HG02759 (cell line): ENCODE measurements around the gene SPIRE2.
A peak's percentile ranks its signal among the peaks of the same experiment; 100 is the strongest.
"Not testable (repeated sequence)": the region's sequence is repeated elsewhere in the genome, so short reads cannot be mapped to it uniquely, and the experiment has no call there.

Experiments used
- ATAC-seq: cut with Tn5 transposase; IDR thresholded peaks from one replicate; pipeline ENCODE4 v1.9.1; 2021; ENCODE audit warnings: mild to moderate bottlenecking, moderate library complexity; ENCODE audit not compliant: unreplicated experiment

The SPIRE2 gene

DNA sequence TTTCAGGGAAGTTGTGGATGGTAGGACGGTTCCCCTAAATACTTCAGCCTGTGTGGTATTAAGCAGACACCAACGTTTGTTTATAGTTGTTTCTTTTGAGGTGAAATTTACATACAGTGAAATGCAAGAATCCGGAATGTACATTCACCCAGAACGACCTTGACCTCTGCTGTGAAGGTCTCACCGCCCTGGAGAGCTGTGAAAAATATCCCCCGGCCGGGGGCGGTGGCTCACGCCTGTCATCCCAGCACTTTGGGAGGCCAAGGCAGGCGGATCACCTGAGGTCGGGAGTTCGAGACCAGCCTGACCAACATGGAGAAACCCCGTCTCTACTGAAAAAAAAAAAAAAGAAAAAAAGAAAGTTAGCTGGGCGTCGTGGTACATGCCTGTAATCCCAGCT lies 8.2 kb downstream of the SPIRE2 start:
- not testable (repeated sequence) for ATAC-seq

DNA sequence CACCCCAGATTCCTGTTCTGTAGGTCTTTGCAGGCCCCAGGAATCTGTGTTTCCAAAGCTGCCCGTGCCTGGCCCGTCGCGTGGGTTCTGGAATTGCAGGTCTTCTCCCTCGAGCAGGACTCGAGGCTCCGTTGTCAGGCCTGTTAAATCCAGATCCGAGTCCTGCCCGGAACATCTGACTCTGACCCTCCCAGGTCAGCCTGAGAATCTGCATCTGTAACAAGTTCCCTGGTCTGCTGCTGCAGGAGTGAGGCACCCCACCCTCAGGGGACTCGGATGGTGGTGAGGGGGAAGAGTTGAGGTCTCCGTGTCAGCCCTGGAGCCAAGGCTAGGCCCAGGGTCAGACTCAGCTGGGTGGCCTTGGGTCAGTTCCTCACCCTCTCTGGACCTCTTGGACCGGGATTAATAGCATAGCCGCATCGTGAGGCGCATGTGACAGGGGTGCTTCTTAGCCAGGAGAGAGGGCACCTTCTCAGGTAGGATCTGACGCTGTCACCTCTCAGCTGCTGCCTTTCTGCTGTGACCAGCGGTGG lies 8.8 kb downstream of the SPIRE2 start:
- no peak for ATAC-seq

DNA sequence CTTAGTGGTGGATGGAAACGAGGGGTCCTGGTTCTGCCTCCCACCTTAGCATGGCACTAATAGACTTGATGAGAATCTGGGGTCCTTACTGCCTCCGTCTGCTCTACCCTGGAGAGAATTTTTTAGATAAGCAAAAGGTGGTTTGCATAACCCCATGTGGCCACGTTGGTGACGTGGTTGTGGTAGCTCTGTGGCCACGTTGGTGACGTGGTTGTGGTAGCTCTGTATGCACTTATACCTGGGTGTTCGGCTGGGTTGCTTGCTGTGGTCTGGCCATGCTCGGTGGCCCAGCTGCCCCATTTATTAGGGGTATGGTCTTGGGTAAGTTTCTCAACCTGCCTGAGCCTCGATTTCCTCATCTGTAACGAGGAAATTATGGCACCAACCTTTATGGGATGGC lies 13.0 kb downstream of the SPIRE2 start:
- no peak for ATAC-seq

DNA sequence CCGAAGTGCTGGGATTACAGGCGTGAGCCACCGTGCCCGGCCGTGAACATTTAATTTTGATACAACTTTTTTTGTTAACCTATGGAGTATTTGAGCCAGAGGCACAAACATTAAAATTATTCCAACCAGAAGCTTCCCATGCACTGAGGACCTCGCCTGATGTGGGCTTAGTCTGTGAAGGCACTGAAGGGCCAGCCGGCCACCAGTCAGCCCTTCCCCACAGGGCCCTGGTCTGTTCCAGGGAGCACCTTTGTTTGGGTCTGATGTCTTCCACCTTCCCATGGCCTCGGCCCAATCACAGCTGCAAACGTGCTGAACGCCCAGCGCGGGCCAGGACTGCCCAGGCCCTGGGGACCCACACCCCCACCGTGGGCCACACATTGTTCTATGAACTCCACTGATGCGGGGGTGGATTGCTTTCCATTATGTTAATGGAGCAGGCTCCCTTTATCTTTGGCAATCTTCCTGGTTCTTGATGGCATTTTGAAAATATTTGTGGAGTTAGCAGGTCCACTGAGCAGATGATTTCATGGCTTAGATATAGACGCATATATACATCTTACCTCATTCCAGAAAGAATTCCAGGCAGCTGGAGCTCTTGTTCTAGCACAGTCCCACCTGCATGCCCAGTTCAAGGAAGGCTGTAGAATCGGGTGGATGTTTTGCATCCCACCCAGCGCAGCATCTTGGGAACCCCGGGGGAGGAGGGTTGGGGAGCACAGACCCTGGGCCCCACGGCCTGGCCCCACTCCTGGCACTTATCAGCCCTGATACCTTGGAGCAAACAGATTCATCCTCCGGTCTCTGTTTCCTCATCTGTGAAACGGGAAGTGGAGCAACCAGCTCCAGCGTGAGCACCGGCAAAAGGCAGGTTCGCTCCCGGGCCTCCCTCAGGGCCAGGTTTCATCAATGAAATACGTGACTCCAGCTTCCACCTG lies 14.5 kb downstream of the SPIRE2 start:
- no peak for ATAC-seq

DNA sequence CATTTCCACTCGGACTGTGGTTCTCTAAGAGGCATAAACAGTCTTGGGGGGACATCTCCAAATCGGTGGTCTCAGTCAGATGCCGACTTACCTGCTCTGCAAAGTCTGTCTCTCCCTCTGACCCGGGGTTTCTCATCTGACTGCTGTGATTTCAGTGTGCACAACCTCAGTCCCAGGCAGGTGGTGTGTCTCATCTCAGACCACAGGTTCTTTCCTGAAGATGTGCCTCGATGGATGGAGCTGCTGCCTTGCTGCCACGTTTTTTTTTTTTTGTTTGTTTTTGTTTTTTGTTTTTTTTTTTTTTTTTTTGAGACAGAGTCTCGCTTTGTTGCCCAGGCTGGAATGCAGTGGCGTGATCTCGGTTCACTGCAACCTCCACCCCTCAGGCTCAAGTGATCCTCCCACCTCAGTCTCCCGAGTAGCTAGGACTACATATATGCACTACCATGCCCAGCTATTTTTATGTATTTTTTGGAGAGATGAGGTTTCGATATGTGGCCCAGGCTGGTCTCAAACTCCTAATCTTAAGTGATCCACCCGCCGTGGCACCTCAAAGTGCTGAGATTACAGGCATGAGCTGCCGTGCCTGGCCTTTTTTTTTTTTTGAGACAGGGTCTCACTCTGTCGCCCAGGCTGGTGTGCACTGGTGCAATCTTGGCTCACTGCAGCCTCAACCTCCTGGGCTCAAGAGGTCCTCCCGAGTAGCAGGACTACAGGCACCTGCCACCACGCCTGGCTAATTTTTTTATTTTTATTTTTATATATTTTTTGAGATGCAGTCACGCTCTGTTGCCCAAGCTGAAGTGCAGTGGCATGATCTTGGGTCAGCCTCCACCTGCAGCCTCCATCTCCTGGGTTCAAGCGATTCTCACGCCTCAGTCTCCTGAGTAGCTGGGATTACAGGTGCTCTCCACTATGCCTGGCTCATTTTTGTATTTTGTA lies 15.4 kb downstream of the SPIRE2 start:
- no peak for ATAC-seq

DNA sequence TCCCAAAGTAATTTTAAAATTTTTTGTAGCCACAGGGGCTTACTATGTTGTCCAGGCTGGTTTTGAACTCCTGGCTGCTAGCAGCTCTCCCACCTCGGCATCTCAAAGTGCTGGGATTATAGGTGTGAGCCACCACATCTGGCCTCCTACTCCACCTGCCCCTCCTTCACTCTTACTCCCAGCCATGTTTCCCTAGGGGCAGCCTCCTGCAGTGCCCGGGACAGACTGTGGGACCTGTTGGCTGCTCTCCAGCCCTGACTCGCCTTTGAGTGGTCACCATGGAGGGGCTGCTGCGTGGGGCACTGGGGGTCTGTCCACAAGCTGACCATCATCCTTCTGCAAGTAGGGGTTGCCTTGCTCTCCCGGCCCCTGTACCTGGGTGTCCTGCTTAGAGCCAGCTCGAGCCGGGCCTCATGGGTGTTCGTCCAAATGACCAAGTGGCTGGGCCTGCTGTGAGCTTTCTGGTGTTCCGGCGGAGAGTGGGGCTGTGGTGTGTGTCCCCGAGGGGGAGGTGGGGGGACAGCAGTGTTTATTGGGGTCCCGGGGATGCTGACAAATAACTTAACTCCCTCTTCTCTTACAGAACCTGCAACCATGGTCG lies 16.6 kb downstream of the SPIRE2 start:
- no peak for ATAC-seq

DNA sequence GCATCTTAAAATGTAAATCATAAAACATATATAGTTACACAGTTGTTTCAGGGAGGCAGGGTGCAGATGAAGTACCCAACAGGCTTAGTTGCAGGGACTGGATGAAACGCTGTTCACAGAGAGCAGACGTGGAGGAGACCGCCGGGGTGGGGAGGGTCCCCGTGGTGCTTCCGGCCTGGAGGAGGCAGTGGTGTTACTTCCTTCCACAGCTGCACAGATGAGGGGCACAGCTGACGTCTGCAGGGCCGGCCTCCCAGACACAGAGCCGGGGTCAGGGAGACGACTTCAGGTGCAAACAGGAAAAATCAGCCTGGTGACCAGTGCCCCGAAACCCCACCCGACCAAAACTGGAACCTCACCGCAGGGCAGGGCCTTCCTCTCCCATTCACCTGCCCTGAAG lies 17.1 kb downstream of the SPIRE2 start:
- ATAC-seq = no peak

DNA sequence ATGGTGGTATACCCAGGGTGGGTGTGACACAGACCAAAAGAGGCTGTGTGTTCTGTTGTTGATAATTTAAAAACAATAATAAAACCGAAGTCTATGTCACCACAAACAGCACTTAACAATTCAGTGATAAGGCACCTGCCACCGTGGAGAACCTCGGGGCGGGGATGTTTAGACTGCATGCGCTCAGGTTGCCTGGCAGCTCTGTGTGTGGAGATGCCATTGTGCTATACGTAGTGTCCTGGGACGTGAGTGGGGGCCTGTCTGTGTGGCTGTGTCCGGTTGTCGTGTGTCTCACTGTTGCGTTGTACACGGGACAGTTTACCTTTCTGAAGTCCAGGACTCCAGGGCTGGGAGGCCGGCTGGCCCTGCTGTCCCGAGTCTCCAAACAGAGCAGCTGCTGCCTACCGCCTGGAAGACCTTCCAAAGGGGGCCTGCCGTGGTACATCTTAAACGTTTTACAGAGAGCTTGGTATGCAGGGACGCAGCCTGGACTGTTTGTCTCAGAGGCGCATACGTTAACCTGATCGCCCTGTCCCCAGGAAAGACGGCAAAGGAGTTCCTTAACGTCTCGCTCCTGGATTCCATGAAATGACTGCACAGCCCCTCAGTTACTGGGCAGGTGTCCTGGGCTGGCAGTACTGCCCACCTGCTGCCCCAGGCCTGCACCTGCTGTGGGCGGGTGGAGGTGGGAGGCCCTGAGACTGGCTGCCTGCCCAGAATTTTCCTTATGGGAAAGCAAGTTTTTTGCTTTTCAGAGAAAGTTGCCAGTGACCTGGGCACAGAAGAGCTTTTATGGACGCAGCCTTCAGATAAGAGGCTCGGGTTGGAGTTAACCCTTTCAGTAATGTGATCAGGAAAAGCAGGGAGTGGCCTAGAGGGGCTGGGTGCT lies 19.0 kb downstream of the SPIRE2 start:
- no peak for ATAC-seq

DNA sequence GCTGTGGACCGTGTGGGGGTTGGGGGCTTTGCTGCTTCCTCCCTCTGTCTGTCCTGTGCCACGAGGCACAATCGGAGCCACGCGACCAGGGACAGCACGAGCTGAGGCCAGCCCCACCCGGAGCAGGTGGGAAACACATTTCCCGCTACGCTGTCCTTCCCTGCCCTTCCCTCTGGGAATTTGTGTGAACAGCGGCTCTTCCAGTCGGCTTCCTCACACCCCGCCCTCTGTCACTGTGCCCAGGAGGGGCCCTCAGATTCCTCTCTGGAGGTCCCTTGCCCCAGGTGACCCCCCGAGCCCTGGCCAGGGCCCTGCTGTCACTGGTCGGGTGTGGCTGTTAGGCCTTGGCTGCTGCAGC lies 19.6 kb downstream of the SPIRE2 start:
- ATAC-seq = no peak

DNA sequence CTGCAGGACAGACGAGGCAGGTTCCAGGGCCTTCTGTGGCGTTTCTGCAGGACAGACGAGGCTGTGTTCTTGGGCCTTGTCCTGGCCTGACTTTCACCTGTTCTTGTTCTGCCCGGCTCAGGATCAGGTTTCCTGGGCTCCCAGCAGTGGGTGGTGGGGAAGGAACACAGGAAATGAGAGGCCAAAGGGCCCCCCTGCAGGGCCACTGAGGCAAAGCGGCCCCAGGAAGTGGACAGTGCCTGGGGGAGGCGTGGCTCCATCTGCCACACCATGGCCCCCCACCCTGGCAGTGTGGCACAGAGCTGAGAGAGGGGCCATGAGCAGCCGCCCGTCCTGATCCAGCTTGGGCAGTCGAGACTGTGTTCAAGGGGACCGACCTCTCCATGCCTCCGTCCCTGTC lies 20.7 kb downstream of the SPIRE2 start:
- no peak for ATAC-seq

DNA sequence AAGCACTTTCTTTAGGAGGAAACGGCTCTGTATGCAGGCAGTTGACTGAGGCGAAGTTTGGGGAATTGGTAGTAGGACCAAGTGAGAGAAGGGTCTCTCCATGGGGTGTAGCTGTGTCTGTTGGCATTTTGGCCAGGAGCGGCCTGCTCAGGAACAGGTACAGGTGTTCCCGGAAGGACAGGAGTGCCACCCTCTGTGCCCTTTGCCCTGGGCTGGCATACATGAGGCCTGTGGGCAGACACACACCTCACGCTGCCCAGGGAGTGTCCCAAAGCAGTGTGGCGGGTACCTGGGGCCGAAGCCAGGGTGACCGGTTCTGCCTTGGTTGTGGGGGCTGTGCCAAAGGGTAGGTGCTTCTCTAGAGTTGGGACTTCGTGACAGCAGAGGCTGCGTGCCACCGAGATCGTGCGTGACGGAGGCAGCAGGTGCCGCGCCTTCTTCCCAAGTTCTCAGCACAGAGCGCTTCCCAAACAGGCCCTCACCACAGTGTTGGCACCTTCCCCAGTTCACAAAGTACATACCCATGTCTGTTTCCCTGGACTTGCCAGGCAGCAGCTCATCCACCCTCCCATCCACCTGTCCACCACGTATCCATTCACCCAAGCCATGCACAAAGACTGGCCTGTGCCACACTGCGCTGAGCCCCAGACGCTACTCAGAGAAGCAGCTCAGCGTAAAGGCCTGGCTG lies 25.2 kb downstream of the SPIRE2 start:
- ATAC-seq = no peak

DNA sequence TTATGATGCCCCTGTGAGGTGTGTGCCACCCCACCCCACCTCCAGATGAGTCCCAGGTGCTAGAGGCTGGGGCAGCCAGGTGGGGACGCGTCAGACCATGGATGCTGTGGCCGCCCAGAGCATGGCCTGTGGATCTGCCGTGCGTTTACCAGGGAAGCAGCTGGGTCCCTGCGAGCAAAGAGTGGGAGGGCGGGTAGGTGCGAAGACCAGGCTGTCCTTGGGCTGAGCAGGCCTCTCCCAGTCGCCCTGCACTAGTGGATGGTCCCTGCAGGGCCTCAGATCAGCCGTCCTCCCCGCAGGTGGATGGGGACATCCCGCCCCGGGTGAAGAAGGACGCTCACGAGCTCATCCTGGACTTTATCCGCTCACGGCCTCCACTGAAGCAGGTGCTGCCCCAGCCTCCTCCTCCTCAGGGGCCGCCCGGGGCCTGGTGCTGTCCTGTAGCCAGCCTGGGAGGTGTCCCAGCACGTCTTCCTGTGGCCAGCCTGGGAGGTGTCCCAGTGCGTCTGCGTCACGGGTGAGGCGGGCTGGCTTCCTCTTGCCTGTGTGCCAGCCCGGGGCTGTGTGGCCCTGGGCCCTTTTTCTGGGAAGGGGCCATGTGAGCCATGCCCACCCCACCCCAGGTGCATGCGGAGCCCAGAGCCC lies 27.1 kb downstream of the SPIRE2 start:
- no peak for ATAC-seq

DNA sequence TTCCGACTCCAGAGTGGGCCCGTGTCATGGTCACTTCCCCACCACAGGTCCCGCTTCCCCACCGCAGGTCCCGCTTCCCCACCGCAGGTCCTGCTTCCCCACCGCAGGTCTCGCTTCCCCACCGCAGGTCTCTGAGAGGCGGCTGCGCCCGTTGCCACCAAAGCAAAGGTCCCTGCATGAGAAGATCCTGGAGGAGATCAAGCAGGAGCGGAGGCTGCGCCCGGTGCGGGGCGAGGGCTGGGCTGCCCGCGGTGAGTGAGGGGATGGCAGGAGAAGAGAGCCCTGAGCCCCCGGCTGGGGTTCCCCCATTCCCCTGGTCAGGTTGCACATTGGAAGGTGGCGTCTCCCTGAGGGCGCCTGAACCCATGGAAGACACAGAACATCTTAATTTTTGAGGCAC lies 27.7 kb downstream of the SPIRE2 start:
- ATAC-seq = no peak

DNA sequence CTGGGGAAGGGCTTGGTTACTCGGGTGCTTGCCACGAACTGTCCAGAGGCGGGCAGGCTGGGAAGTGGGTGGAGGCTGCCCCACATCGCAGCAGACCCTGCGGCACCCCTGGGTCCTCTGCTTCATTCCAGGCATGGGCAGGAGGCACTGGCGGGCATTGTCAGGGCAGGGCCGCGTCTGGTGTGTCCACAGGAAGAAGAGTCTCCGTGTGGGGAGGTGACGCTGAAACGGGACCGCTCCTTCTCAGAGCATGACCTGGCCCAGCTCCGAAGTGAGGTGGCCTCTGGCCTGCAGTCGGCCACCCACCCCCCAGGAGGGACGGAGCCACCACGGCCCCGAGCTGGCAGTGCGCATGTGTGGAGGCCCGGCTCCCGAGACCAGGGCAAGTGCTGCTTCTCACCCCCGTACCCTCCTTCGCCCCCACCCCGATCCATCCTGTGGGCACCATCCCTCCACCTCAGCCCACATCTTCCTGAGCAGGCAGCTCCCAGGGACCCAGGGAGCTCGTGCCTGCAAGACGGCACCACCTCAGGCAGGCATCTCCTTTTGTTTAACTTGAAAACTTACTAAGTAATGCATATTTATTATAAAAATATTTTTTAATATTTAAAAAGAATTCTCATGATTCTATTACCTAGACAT lies 30.8 kb downstream of the SPIRE2 start:
- no peak for ATAC-seq

DNA sequence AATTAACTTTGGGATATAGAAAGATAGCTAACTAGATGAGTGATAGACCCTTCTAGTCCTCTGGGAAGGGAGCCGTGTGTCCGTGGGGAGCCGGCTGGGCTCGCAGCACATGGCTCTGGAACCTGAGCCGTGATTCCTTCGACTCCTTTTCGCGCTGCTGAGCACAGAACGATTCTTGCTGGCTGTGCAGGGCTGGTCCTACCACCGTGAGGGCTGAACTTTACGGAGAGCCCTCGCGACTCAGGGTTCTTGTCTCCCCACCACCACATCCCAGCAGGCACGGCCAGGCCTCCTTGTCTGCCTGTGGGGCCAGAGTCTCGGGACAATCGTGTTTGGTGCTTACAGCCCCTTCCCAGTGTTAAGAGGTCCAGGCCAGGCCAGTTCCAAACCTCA lies 31.3 kb downstream of the SPIRE2 start:
- no peak for ATAC-seq

DNA sequence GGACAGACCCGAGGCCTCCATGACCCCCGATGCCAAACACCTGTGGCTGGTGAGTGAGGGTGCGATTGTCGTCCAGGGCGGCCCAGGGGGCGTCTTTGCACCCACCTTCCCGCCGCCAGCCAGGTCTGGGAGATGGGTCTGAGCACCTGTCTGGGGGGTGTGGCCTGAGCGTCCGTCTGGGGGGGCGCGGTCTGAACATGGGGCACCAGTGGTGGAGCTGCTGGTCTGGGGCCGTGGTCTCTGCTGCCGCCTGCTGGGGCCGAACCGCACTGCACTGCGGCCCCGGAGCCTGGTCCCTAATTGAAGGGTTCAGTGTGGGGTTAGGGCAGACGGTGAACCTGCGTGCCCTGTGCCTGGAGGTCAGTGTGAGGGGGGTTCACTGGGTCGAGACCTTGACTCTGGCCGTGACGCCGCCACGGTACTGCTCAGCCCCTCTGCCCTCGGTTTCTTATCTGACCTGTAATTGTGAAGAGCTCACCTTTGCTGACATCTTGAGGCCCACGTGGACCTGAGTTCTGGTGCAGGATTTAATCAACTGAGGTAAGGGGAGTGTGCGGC lies 32.6 kb downstream of the SPIRE2 start:
- peak; percentile 47 for ATAC-seq

DNA sequence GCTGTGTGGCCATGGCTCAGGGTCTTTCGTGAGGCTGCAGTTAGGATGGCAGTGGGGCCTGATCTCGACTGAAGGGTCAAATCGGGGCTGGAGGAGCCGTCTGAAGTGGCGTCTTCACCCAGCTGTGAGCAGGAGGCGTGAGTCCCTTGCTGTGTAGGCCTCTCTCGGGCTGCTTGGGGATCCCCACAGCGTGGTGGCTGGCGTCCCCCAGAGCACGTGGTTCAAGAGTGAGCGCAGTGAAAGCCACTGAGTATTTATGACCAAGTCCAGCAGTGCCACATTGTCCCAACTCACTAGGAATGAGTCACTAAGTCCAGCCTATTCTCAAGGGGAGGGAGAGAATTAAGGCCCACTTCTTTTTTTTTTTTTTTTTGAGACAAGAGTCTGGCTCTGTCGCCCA lies 33.4 kb downstream of the SPIRE2 start:
- ATAC-seq = no peak

DNA sequence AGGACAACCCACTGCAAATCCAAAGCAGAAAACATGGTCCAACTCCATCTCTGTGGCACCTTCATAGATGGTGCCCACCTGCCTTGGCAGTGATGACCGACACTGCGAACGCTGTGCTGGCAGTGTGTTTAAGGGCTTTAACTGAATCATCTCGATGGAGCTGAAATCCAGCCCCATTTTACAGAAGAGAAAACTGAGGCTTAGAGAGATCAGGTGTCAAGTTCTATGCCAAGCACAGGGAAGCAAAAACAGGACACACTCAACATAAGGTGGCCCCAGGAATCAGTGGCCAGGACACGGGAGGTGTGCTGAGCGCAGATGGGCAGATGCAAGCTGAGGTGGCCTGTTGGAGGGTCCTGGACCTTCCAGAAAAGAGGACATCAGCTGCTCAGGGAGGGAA lies 34.5 kb downstream of the SPIRE2 start:
- ATAC-seq = no peak
